GM23338 (cell line): ENCODE measurements around the gene SERTAD3. TPM values are rescaled to one million over a fixed set of nuclear protein-coding genes. Genes with fewer than 3 reads are reported as not detected.

Source experiments
- ATAC-seq: fragments of 200-7000 bp; cut with Tn5 transposase; 3 replicates; pipeline ENCODE4 v1.9.1; 2020
- DNase-seq: peaks from one replicate; pipeline ENCODE4 v3.0.0-alpha.2; 2015; ENCODE audit warnings: low spot score
- H2AFZ ChIP-seq: fragments of 200-600 bp; sonication (generic); 2 replicates; pipeline ENCODE4 v1.8.0; 2016; ENCODE audit warnings: antibody characterized with exemption, mild to moderate bottlenecking, moderate library complexity
- H3F3A ChIP-seq: fragments of 200-600 bp; sonication (generic); replicated peaks from 2 replicates; pipeline ENCODE4 v1.8.0; 2017; ENCODE audit warnings: antibody characterized with exemption, mixed run types, low read depth
- H3K27ac ChIP-seq: fragments of 200-600 bp; sonication (generic); 2 replicates; pipeline ENCODE4 v1.6.1; 2016; ENCODE audit warnings: low read depth
- H3K27me3 ChIP-seq: fragments of 200-600 bp; sonication (generic); 2 replicates; pipeline ENCODE4 v1.8.0; 2016; ENCODE audit warnings: mild to moderate bottlenecking, mixed run types, moderate library complexity; ENCODE audit not compliant: insufficient read depth
- H3K36me3 ChIP-seq: fragments of 200-600 bp; sonication (generic); 2 replicates; pipeline ENCODE4 v1.8.0; 2016; ENCODE audit warnings: mild to moderate bottlenecking; ENCODE audit not compliant: insufficient read depth
- H3K4me1 ChIP-seq: fragments of 200-600 bp; sonication (generic); 2 replicates; pipeline ENCODE4 v1.8.0; 2016; ENCODE audit warnings: mild to moderate bottlenecking, moderate library complexity; ENCODE audit not compliant: insufficient read depth
- H3K4me2 ChIP-seq: fragments of 200-600 bp; sonication (generic); 2 replicates; pipeline ENCODE4 v1.7.1; 2017; ENCODE audit warnings: mixed run types
- H3K4me3 ChIP-seq: fragments of 200-600 bp; sonication (generic); 2 replicates; pipeline ENCODE4 v1.6.1; 2016; ENCODE audit warnings: mixed run types
- H3K79me2 ChIP-seq: fragments of 200-600 bp; sonication (generic); replicated peaks from 2 replicates; pipeline ENCODE4 v1.8.0; 2017; ENCODE audit warnings: mild to moderate bottlenecking; ENCODE audit not compliant: insufficient read depth
- H3K9me2 ChIP-seq: fragments of 200-600 bp; sonication (generic); 2 replicates; pipeline ENCODE4 v1.8.0; 2017; ENCODE audit not compliant: insufficient read depth
- H4K20me1 ChIP-seq: fragments of 200-600 bp; sonication (generic); replicated peaks from 2 replicates; pipeline ENCODE4 v1.8.0; 2017; ENCODE audit warnings: mild to moderate bottlenecking; ENCODE audit not compliant: insufficient read depth
- H3K27ac Mint-ChIP-seq: 2 replicates; pipeline ENCODE4 v1.8.0; 2020; ENCODE audit warnings: inconsistent platforms, mild to moderate bottlenecking, moderate library complexity, mixed read lengths
- H3K27me3 Mint-ChIP-seq: 3 replicates; pipeline ENCODE4 v1.8.0; 2022; ENCODE audit warnings: low read depth, mild to moderate bottlenecking, moderate library complexity, mixed read lengths, inconsistent platforms; ENCODE audit not compliant: insufficient read depth, poor library complexity
- H3K36me3 Mint-ChIP-seq: 3 replicates; pipeline ENCODE4 v1.8.0; 2021; ENCODE audit warnings: low read depth, mild to moderate bottlenecking, inconsistent platforms, moderate library complexity, mixed read lengths
- H3K4me1 Mint-ChIP-seq: 3 replicates; pipeline ENCODE4 v1.8.0; 2020; ENCODE audit warnings: mild to moderate bottlenecking, inconsistent platforms, mixed read lengths
- H3K4me3 Mint-ChIP-seq: 3 replicates; pipeline ENCODE4 v1.8.0; 2021; ENCODE audit warnings: moderate library complexity, mild to moderate bottlenecking, inconsistent platforms, mixed read lengths
- H3K9me3 Mint-ChIP-seq: 3 replicates; pipeline ENCODE4 v1.8.0; 2020; ENCODE audit warnings: moderate library complexity, mild to moderate bottlenecking, inconsistent platforms, mixed read lengths
- CREB1 ChIP-seq: fragments of 250-450 bp; sonication (Bioruptor Pico); IDR thresholded peaks from 2 replicates; pipeline ENCODE4 v1.5.0; 2020; ENCODE audit warnings: low read depth, mild to moderate bottlenecking, moderate library complexity
- ETS1 ChIP-seq: IDR thresholded peaks from 2 replicates; pipeline ENCODE4 v1.6.1; 2016; ENCODE audit warnings: antibody characterized with exemption
- EZH2 ChIP-seq: fragments of 200-600 bp; sonication (generic); IDR thresholded peaks from one replicate; pipeline ENCODE4 v1.8.0; 2017; ENCODE audit warnings: antibody characterized with exemption, mild to moderate bottlenecking, low read depth; ENCODE audit not compliant: unreplicated experiment
- EZH2phosphoT487 ChIP-seq: fragments of 200-600 bp; sonication (generic); IDR thresholded peaks from one replicate; pipeline ENCODE4 v1.8.1; 2018; ENCODE audit warnings: antibody characterized with exemption; ENCODE audit not compliant: unreplicated experiment
- JUNB ChIP-seq: IDR thresholded peaks from one replicate; pipeline ENCODE4 v1.6.1; 2016; ENCODE audit warnings: antibody characterized with exemption; ENCODE audit not compliant: unreplicated experiment
- NANOG ChIP-seq: IDR thresholded peaks from 2 replicates; pipeline ENCODE4 v1.6.1; 2016; ENCODE audit warnings: antibody characterized with exemption, borderline replicate concordance
- POLR2AphosphoS5 ChIP-seq: IDR thresholded peaks from 2 replicates; pipeline ENCODE4 v1.6.1; 2016; ENCODE audit warnings: antibody characterized with exemption, low read depth
- STAT1 ChIP-seq: IDR thresholded peaks from one replicate; pipeline ENCODE4 v1.6.1; 2016; ENCODE audit warnings: antibody characterized with exemption; ENCODE audit not compliant: unreplicated experiment
- ZNF114 ChIP-seq: fragments of 250-450 bp; sonication (Bioruptor Pico); IDR thresholded peaks from 2 replicates; pipeline ENCODE4 v1.5.0; 2020; ENCODE audit warnings: mild to moderate bottlenecking, moderate library complexity
- ZNF331 ChIP-seq: fragments of 250-450 bp; sonication (Bioruptor Pico); IDR thresholded peaks from 2 replicates; pipeline ENCODE4 v1.5.0; 2020; ENCODE audit warnings: low read depth, mild to moderate bottlenecking, moderate library complexity
- ZNF462 ChIP-seq: fragments of 250-450 bp; sonication (Bioruptor Pico); IDR thresholded peaks from 2 replicates; pipeline ENCODE4 v1.5.0; 2020; ENCODE audit warnings: mild to moderate bottlenecking, moderate library complexity
- polyA plus RNA-seq: library from polyadenylated mRNA; unstranded; fragments of >200 nt; fragmentation: Nextera tagmentation; extraction: Ambion mirVana; gene quantifications from 2 replicates; pipeline ENCODE4 v1.2.1, GENCODE V29; 2016
- total RNA-seq: library from RNA; depleted of rRNA; stranded (reverse); fragments of >200 nt; shearing (Covaris generic); gene quantifications from 2 replicates; pipeline ENCODE4 v1.2.3, GENCODE V29; 2014
- TF ChIP-seq, protein P1 (sequence below), 2 experiments: fragments of 200-600 bp in 1 of 2; sonication (generic) in 1 of 2; conservative IDR thresholded peaks; 2 replicates each; pipeline versions ENCODE4 v1.5.1 to v1.6.1; 2016 to 2017; ENCODE audit warnings: antibody characterized with exemption in 2 of 2, low read depth in 2 of 2, mild to moderate bottlenecking in 2 of 2, moderate library complexity in 1 of 2
- TF ChIP-seq, protein P2 (sequence below): IDR thresholded peaks from one replicate; pipeline ENCODE4 v1.6.1; 2018; ENCODE audit warnings: antibody characterized with exemption; ENCODE audit not compliant: unreplicated experiment

The SERTAD3 gene
- total and polyA plus RNA-seq, 2 experiments from 2014 or later, result 15.4 to 24.1 TPM

- Histone ChIP-seq H4K20me1 (no peaks in the 10 kb centered on the region), H3K4me2 (no peak overlapping the region), H2AFZ (no peak overlapping the region), H3K4me3 (no peak overlapping the region), H3K79me2 (no peaks in the 10 kb centered on the region), H3K9me2 (no peaks in the 10 kb centered on the region), H3K27me3 (no peaks in the 10 kb centered on the region), H3K36me3 (no peaks in the 10 kb centered on the region), H3K4me1 (peaks cover 11% of the 10 kb centered on the region; the same call in 1 of the 2 replicates), H3K27ac (no peak overlapping the region), H3F3A (peaks cover 7% of the 10 kb centered on the region; the same call in 1 of the 2 replicates)
- no peak for TF ChIP-seq EZH2
- TF ChIP-seq, protein P1, sequence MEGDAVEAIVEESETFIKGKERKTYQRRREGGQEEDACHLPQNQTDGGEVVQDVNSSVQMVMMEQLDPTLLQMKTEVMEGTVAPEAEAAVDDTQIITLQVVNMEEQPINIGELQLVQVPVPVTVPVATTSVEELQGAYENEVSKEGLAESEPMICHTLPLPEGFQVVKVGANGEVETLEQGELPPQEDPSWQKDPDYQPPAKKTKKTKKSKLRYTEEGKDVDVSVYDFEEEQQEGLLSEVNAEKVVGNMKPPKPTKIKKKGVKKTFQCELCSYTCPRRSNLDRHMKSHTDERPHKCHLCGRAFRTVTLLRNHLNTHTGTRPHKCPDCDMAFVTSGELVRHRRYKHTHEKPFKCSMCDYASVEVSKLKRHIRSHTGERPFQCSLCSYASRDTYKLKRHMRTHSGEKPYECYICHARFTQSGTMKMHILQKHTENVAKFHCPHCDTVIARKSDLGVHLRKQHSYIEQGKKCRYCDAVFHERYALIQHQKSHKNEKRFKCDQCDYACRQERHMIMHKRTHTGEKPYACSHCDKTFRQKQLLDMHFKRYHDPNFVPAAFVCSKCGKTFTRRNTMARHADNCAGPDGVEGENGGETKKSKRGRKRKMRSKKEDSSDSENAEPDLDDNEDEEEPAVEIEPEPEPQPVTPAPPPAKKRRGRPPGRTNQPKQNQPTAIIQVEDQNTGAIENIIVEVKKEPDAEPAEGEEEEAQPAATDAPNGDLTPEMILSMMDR (conservative IDR thresholded peaks at IDR 0.05; ENCODE audit: low read depth in 2 of 2), result no peak
- TF ChIP-seq STAT1, result no peak
- no peak for TF ChIP-seq ZNF331
- TF ChIP-seq JUNB, result no peak
- no peak for TF ChIP-seq CREB1
- TF ChIP-seq EZH2phosphoT487, result no peak
- TF ChIP-seq, protein P2, sequence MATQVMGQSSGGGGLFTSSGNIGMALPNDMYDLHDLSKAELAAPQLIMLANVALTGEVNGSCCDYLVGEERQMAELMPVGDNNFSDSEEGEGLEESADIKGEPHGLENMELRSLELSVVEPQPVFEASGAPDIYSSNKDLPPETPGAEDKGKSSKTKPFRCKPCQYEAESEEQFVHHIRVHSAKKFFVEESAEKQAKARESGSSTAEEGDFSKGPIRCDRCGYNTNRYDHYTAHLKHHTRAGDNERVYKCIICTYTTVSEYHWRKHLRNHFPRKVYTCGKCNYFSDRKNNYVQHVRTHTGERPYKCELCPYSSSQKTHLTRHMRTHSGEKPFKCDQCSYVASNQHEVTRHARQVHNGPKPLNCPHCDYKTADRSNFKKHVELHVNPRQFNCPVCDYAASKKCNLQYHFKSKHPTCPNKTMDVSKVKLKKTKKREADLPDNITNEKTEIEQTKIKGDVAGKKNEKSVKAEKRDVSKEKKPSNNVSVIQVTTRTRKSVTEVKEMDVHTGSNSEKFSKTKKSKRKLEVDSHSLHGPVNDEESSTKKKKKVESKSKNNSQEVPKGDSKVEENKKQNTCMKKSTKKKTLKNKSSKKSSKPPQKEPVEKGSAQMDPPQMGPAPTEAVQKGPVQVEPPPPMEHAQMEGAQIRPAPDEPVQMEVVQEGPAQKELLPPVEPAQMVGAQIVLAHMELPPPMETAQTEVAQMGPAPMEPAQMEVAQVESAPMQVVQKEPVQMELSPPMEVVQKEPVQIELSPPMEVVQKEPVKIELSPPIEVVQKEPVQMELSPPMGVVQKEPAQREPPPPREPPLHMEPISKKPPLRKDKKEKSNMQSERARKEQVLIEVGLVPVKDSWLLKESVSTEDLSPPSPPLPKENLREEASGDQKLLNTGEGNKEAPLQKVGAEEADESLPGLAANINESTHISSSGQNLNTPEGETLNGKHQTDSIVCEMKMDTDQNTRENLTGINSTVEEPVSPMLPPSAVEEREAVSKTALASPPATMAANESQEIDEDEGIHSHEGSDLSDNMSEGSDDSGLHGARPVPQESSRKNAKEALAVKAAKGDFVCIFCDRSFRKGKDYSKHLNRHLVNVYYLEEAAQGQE, result no peak
- no peak for TF ChIP-seq ZNF462 (CRISPR knock-in tag)
- no peak for TF ChIP-seq ETS1
- TF ChIP-seq ZNF114 (CRISPR knock-in tag), result no peak
- no peak for TF ChIP-seq NANOG
- TF ChIP-seq POLR2AphosphoS5, result no peak
- ATAC-seq (no peak), DNase-seq (no peak)
- no peak overlapping the region for H3K4me3 Mint-ChIP-seq
- no peaks in the 10 kb centered on the region; the same call in 2 of the 3 replicates for H3K36me3 Mint-ChIP-seq
- peaks cover 26% of the 10 kb centered on the region for H3K4me1 Mint-ChIP-seq
- H3K9me3 Mint-ChIP-seq, result no peaks in the 10 kb centered on the region
- H3K27me3 Mint-ChIP-seq, result peaks cover 2% of the 10 kb centered on the region
- H3K27ac Mint-ChIP-seq, result no peak overlapping the region
These were observed 5.4 kb upstream of the SERTAD3 start for GRCh38 chr19:40449506-40449905.
